Frontal cortex (tissue), 4 donors: Measurements from ENCODE around the gene GLYATL1B. TPM values are rescaled to one million over a fixed set of nuclear protein-coding genes. Genes with fewer than 3 reads are reported as not detected.
A peak's percentile ranks its signal among the peaks of the same experiment; 100 is the strongest.

Experiments
- DNase-seq, 2 donors: peaks; one replicate each; pipeline ENCODE4 v3.0.0; 2012; ENCODE audit warnings: low spot score in 2 of 2
- FAIRE-seq: peaks from 2 replicates; lab custom pipeline; 2012; peaks lifted over from hg19 to GRCh38; lab: Jason Lieb, UNC
- total RNA-seq: library from RNA; depleted of rRNA; stranded (reverse); fragments of >200 nt; gene quantifications from one replicate; pipeline ENCODE4 v1.2.3, GENCODE V29; 2014
- donor health status: control.
- donor health status: control.
- donor health status: control.

The GLYATL1B gene
- total RNA-seq, 1 donor from 2014 or later: not detected

GRCh38 chr11:59142530-59143507 lies 56.7 kb downstream of the GLYATL1B start, which contains the start of gene FAM111A:
TSS of gene FAM111A (plus strand) at chr11:59142856. CDS start at chr11:59148873, 6,017 bp downstream.
- FAIRE-seq (no peak), DNase-seq (peak; percentile 63 to 76)

- FAIRE-seq: no peak
These were observed 58.0 kb downstream of the GLYATL1B start for GRCh38 chr11:59144096-59144495.

More at GRCh38 chr11:59144096-59144495, 58.0 kb downstream of the GLYATL1B start:
- DNase-seq: no peak

Other genes starting within 250 kb of the GLYATL1B start
- 1.2 TPM for gene GLYATL2, start 241.6 kb upstream of the GLYATL1B start, total RNA-seq
- gene GLYATL1, start 146.8 kb upstream of the GLYATL1B start, total RNA-seq: 0.82 TPM
- 2.9 TPM for gene FAM111B, start 20.9 kb downstream of the GLYATL1B start, total RNA-seq
- gene FAM111A, start 56.5 kb downstream of the GLYATL1B start, total RNA-seq: 7.3 TPM
- gene DTX4, start 85.8 kb downstream of the GLYATL1B start, total RNA-seq: 42.0 TPM
- 2.0 TPM for gene MPEG1, start 126.6 kb downstream of the GLYATL1B start, total RNA-seq